ENCODE measurements around the gene APLN.

The APLN gene

DNA sequence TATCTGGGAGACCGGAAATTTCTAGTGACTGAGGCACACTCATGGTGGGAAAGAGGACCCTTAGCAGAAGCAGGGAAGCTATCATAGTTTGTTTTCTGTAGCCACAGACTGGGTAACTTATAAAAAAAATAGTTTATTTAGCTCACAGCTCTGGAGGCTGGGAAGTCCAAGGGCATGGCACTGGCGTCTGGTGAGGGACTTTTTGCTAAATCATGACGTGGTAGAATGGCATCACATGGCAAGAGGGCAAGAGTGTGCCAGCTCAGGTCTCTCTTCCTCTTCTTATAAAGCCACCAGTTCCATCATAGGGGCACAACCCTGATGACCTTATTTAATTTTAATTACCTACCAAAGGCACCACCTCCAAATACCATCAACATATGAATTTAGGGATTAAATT is 13.3 kb downstream of the APLN start:
- no peak for DNase-seq (ENCODE audit: low read depth)

DNA sequence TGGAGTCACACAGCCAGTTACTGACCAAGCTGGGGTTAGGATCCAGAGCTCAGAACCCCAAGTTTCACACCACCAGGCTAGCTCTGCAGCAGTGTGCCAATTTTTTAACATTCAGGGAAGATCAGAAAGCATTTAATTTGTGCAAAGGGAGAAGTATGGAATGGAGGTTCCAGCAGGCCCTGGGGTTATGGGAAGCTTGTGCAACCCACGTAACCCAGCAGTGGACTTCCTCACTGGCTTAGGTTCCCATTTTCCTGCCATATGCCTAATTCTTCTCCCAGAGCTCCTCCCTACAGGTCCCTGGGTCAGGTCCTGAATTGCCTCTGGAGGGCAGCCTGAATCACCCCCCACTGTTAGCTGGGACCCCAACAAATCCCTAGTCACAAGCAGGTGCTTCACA is 14.0 kb downstream of the APLN start:
- DNase-seq (ENCODE audit: low read depth): no peak

DNA sequence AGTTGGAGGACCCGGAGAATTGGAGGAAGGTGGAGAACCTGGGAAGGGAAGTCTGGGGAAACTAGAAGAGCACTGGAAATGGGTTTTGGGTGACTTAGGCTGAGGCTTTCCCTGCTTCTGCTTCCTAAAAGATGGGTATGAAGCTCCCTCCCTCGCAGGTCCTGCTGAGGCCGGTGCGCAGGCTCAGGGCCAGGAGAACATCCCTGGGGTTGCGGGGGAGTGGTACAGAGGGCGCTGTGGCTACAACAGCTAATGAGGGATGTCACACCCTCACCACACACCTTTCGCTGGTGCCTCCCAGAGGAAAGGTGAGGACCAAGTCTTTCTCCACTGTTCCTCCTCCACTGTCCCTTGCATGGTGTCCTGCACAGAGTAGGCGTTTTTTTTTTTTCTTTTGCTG is 15.8 kb downstream of the APLN start:
- DNase-seq (ENCODE audit: low read depth): no peak

DNA sequence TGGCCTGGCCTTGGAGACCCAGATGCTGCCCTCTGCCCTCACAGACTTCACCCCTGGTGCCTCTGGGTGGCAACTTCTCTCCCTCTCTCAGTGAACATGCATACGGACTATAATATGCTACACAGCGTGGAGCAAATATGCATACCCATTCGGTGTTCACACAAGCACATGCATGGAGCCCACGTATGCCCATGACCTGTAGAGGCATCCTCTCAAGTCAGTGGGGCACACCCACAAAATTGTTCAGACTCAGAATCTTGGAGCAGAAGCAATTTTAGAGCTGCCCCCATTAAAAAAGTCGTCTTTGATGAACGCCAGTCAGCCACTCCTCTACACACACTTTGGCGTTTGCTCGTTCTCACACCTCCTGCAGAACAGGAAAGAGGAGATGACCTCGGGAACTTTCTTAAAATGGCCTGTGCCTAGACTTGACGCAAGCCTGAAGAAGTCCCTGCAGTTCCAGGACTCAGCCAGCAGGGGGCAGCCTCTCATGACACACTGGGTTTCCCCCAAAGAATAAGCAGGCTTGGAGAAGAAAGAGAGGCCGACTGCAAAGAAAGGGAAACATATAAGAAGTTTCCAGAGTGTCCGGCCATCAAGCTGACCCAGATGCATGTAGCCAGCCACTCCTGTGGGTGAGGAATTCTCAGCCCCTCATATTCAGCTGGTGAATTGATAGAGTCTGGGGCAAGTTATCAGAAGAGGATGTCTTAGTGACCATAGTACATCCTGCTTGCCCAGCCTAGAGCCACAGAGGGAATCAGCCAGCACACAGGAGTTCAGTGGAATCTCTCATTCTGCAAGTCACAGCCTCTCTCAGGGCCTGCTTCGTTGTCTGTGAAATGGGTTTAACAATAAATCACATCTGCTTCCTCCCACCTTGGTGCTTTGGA is 17.3 kb downstream of the APLN start:
- DNase-seq (ENCODE audit: low read depth): peak; percentile 49

DNA sequence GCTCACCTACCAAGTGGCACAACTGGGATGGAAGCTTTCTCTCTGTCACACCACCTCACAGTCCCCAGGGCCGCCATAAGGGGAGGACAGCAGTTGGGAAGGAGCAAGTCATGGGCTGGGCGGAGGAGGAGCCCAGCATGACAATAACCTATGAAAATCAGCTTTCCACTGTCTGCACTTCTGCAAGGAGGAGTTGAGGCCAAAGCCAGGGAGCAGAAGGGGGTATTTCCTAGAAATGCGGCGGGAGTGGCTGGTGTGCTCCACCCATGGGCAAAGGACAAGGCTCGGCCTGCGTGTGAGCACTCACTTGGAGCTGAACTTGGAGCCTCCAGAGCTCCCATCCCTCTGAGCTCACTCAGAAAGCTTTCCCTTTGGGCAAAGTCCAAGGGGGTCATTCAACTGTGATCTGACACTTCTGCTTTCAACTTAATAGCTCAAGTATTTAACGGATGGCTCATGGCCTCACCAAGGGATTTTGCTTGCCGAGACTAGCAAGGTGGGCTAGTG is 18.5 kb downstream of the APLN start:
- no peak for DNase-seq (ENCODE audit: low read depth)

DNA sequence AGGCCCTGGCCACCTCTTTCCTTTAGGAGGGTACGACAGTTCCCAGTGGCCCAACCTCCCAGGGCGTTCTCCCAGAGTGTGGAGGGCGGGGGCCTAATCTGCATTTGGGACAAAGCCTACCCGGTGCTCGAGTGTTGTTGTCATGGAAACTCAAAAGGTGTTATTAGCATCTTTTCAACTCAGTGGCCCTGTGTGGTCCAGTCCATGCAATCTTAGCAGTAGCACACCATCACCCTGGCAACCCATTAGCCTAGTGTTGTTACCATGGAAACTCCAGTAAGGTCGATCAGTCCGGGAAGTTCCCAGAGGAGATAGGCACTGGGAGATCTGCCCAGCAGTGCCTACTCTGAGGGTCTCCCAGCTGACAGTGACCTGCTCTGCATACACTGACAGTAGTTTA is 20.2 kb downstream of the APLN start:
- no peak for DNase-seq (ENCODE audit: low read depth)

DNA sequence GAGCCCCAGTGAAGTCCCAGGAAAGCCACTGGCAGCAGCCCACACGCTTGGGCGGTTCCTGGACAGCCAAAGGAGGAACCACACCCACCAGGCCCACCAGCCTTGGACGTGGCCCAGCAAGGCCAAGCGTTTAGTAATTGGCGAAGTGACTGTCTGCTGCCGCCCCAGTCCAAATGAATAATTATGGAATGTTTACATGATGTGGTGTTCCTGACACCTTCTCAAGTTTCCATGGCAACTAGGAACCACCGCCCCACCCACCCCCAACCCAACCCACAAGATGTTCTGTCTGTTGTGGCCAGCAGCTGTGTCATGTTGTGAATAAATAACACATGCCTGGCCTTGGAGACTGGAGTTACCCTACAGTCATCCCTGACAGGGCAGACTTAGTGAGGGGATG is 22.3 kb downstream of the APLN start:
- DNase-seq (ENCODE audit: low read depth): no peak

DNA sequence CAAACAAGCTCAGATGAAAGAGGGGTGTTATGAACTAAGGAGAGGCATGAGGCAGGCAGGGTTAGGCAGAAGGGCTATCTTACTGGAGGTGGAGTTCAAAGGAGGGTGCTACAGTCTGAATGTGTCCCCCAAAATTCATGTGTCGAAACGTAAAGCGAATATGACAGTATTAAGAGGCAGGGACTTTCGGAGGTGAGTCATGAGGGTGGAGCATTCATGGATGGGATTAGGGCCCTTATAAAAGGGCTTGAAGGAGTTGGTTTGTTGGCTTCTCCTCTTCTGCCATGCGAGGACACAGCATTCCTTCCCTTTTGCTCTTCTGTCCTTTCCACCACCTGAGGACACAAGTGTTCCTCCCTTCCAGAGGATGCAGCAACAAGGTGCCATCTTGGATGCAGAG is 22.9 kb downstream of the APLN start:
- no peak for DNase-seq (ENCODE audit: low read depth)

DNA sequence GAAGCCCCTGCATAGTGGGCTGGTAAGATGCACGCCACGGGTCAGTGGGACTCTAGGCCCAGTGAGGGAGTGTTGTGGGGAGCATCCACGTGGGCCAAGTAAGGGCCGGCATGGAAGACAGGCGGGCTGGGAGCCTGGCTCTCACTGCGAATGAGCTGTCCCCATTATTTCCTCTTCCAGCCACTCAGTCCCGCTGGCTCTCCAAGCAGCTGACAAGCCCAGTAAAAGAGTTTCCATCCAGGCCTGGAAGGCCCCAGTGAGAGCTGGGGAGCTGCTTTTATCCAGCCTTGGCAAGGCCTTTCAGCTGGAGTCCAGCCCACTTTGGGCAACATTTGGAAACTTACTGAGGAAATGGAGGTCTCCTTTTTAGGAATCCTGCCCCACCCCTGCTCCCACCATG is 24.9 kb downstream of the APLN start:
- DNase-seq (ENCODE audit: low read depth): no peak

DNA sequence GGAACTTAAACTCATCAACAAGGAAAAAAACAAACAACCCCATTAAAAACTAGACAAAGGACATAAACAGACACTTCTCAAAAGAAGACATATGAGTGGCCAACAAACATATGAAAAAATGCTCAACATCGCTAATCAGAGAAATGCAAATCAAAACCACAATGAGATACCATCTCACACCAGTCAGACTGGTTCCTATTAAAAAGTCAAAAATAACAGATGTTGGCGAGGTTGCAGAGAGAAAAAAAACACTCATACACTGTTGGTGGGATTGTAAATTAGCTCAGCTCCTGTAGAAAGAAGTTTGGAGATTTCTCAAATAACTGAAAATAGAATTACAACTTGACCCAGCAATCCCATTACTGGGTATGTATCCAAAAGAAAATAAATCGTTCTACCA is 28.7 kb downstream of the APLN start:
- no peak for DNase-seq (ENCODE audit: low read depth)

DNA sequence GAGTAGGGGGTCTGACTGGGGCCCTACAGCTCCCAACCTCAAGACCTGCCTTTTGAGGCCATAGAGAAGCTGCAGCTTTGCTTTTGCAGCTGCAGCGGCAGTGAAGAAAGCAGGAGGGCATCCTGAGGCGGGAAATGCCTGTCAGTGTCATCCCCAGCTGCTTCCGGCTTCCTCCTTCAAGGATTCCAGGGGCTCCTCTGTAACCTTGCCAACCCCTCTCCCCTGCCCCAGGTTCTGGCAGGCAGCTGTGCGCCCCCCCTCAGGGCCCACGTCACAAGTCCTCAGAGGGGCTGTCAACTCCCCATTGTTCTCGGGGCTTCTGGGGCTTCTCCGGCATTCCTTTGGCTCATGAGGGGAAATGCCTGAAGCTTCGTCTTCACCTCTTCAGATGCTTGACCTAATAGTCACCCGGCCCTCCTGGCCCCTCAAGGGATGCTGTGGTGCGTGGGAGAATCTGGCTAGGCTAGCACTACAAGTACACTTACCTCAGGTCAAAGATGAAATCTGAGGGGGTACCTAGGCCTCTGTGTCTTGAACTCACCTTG is 31.9 kb downstream of the APLN start:
- no peak for DNase-seq (ENCODE audit: low read depth)

DNA sequence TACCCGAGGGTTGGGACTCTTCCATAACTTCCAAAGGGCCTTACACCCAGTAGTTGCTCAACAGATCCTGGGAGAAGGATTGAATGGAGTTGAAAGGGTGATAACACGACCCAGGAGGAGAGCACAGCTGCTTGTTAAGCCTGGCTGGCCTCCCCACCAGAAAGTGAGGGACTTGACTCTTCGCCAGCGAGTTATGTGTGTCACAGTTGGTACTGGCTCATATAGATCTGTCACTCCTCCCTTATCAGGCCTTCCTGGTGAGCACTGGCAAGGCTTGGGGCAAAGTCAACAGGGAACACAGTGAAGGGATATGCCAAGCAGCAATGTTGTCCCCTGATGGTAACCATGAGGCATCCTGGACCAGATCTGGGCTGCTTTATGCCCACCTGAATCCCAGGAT is 35.8 kb downstream of the APLN start:
- DNase-seq (ENCODE audit: low read depth): no peak

DNA sequence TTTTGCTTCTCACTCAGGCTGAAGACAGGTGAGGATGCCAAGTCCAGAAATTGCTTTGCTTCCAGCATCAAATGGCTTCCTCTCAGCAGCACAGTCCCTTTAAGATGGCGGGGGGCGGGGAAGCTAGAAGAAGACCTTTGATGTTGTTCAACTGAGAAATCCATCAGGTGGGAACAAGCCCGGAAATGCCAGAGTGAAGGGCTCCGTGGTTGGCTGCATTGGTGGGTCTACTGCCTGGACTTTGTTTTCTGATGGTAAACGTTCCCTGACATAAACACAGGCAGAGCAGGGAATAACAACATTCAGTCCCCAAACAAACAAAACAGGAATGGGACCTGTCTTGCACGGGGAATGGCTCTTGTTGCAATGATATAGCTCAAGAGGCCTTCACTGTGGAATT is 37.3 kb downstream of the APLN start:
- DNase-seq (ENCODE audit: low read depth): no peak

DNA sequence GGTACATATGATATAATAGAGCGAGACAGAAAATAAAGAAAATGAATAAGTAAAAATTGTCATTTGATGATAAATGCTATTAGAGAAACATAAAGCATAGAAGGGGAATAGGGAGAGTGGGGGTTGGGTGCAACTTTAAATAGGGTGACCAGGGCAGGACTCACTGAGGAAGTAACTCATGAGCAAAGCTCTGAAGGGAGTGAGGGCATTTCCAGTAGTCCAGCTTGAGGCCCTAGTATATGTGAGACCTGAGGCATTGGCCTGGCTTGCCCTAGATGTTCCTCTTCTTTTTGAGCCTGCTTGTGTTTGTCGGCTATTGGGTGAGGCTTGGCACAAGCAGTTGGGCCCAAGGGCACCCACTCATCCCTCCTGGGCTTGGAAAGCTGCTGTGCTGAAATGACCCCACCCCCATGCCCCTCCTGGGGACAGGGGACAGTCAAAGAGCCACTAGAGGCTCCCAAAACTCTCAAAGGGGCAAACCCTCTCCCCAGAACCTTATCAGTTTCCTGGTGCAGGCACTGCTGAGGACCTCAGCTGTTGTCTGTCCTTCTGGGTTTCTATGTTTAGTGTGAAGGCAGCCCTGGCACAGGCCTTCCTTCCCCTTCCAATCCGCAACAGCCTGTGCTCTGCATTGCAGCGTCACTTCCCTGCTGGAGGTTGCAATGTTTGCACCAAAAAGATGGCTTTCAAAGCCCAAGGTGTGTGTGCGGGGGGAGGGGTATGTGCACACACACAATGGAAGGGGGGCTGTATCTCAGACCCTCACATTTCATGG is 40.1 kb downstream of the APLN start:
- DNase-seq (ENCODE audit: low read depth): no peak

DNA sequence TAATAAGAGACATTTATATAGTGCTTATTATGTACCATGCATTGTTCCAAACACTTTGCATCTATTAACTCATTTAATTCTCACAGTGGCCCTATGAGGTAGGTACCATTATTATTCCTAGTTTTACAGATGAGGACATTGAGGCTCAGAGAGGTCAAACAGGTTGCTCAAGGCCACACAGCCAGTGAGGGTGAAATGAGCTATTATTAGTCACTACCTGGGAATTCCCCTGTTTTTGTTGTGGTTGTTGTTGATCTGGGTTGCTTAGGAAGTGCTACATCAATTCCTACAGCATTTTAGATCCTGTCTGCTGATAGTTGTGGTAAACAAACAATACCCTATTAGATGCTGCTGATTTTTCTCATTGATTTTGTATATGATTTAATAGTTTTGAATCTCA is 41.2 kb downstream of the APLN start:
- DNase-seq (ENCODE audit: low read depth): no peak

DNA sequence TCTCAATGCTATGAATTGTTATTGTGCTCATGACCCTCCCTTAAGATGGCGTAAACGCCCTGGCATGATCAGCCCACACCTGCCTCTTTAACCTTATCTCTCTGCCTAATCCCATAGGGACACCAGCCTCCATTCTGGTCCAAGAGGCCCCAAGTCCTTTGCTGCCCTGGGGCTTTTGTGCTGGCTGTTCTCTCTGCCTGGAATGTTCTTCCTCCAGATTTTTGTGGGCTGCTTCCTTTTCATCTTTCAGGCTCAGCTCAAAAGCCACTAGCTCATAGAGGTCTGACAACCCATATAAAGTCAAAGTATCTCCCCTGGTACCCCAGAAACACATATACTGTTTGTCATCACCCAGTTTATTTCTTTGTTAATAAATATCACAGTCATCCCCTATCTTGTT is 42.4 kb downstream of the APLN start:
- DNase-seq (ENCODE audit: low read depth): no peak

DNA sequence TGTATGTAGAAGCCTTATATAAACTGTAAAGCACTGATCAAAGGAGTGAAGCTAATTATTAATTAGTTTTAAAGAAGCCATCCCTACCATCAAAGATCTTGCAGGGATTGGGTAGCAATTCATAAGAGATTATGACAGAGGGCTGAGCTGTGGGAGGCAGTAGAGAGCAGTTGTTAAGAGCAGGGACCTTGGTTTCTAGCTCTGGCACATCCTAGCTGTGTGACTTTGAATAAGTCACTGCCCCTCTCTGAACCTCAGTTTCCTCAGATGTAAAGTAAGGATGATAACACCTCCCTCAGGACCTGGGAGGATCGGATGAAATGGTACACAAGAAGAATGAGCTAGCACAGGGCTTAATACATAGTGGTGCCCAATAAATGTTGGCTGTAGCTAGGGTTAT is 45.4 kb downstream of the APLN start:
- DNase-seq (ENCODE audit: low read depth): no peak

DNA sequence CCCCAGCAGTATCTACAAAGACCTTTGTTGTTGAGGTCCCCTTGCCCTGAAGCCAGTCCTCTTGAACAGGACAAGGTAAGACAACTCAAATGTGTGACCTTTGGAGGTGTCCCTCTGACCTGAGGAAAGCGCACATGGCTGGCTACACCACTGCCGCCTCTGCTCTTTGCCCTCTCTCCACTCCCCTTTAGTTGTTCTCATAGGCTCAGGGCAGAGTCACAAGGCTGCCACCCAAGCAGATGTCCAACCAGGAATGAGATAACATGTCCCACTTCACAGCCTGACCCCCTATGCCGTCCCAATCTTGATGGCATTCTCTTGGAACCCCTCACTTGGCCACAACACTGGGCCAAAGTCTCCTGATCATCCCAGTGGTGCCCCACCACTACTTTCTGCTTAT is 46.3 kb downstream of the APLN start:
- no peak for DNase-seq (ENCODE audit: low read depth)

DNA sequence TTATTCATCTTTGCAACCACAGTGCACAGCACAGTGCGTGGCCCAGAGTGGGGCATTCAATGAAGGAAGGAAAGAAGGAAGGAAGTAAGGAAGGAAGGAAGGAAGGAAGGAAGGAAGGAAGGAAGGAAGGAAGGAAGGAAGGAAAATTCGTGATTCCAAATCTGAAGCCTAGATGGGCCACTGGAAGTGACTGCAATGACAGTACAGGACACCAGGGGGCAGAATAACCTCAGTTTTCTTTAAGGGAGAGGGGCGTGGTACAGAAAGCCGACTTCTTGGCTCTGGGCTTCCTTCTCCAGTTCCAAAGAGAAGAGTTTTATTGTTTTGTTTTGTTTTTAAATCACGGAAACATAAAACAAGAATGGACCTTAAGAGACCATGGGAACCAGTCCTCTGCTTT is 47.8 kb downstream of the APLN start:
- no peak for DNase-seq (ENCODE audit: low read depth)

DNA sequence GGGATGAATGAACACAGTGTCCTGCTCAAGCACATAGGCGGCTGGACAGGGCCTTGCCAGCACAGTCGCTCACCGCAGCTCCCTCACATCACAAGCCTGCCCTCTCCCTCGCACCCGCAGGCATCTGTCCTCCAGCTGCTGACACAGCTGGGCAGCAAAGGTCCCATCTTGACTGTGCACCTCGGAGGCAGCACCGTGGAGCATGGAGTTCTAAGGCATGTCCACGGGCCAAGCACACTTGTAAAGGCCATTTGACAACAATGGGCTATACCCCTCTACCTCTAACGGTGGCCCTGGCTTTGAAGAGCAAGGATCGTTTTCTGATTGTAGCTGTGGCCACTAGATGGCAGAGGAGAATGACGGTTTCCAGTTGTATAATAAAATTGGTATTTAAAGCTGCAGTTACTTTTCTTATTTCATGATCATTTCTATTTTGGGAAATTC is 53.8 kb downstream of the APLN start:
- DNase-seq (ENCODE audit: low read depth): no peak

DNA sequence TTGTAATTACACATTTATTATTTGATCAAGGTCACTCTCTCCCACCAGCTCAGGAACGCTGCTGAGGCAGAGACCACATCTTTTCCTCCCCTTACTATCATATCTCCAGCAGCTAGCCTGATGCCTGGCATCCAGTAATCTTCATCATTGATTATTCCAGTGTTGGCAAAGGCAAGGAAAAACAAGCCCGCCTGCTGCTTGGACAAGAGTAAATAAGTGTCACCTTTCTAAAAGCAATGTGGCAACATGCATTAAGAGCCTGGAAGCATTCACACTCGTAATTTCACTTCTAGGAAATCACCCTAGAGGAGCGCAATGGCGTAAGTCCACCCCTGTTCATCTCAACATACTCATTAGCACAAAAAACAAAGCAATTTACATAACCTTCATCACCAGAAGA is 54.8 kb downstream of the APLN start:
- no peak for DNase-seq (ENCODE audit: low read depth)

DNA sequence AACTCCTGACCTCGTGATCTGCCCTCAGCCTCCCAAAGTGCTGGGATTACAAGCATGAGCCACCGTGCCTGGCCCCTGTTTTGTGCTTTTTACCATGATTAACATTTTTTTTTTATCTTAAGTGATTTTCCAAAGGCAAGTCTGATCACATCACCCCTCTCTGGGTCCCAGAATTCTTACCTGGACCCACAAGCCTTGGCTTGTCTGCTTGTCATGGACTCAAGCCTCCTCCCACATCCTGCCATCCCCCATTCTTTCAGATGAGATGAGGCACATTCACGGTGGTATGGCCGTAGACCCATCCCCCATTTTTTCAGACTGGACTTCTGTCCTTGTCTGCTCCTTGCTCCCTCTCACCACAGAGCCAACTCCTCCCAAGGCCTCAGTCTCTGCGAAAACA is 55.3 kb downstream of the APLN start:
- no peak for DNase-seq (ENCODE audit: low read depth)

DNA sequence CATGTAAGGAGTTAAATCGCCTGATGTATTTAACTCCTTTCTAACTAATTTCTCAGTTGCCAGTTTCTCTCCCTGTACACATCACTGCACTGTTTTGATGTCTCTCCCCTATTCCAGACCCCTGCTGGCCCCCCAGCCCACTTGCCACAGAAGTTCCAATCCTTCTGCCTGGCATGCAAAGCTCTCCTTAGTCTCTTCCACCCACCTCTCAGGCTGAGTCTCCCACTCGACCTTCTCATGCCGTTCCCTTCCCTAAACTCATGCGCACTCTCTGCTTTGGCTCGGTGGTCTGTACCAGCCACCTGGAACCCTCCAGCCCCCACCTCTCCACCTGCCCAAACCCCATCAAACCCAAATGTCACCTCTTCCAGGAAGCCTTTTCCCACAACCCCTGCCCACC is 56.9 kb downstream of the APLN start:
- no peak for DNase-seq (ENCODE audit: low read depth)

All from stimulated activated CD8-positive, alpha-beta memory T cell treated with anti-CD3 and anti-CD28 coated beads, Interleukin-15, amount 100 ng/mL, for 24 hours (primary cell).